ENCODE measurements around the gene S100A11. TPM values are rescaled to one million over a fixed set of nuclear protein-coding genes. Genes with fewer than 3 reads are reported as not detected.

Gene S100A11
- total and polyA plus RNA-seq, 2 donors (not counting 1 experiment from before 2014, with no cell fraction given), result 26.2 to 31.4 TPM

DNA sequence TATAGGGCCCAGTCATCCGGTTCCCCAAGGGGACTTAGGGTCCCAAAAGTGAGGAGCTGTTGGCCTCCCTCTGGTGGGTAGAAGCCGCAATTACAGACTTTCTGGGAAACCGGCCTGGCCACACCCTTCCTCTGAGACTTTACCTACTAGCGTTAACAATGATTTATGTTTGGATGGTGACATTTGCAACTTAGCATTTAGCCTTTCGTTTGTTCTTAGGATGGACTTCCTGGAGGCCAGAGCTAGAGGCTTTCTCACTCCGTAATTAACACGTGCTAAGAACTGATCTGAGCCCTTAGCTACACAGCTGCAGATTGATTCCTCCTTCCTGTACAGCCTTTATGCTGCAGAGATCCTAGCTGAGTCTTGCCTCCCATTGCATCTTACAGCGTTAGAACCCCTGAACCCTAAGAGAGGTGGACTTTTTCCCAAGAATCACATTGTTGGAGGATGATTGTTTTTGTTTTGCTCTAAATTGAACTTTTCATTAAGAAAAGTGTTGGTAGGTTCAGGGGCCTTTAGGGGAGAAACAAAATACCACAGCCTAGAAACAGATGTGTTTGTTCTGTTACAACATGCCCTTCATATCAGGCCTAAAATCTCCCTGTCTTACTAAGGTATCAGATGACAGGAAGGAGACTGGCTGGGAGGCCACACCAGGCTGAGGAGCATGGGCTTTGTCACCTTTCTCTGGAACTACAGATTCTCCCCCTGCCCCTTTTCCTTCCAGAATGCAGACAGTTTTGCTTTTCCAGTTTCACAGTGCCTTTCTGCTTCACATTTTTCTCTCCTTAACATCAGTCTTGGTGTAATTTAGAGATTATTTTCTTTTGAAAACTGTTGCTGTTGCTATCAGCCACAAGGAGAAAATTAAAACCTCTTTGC, 1.9 kb downstream of the S100A11 start:
- POLR2A ChIA-PET, result no interaction called here
- H3K4me1 ChIP-seq (ENCODE audit: control insufficient read depth in 2 of 2, insufficient read depth in 2 of 2, low read length in 2 of 2), result peaks cover 30 to 38% of the 10 kb centered on the region in 2 donors
- H3K4me1 Mint-ChIP-seq, result peaks cover 38% of the 10 kb centered on the region

More for the DNA sequence above, 1.9 kb downstream of the S100A11 start:
- Histone ChIP-seq H4K20me1 (ENCODE audit: control insufficient read depth, insufficient read depth, low read length, poor library complexity, severe bottlenecking) (no peaks in the 10 kb centered on the region), H3K79me2 (ENCODE audit: control insufficient read depth, insufficient read depth, low read length) (no peaks in the 10 kb centered on the region), H2AFZ (ENCODE audit: insufficient read depth, low read depth, low read length, poor library complexity, severe bottlenecking) (peak overlapping the region; percentile 59), H3K27me3 (replicated peaks in 1 of 4; ENCODE audit: control extremely low read depth in 1 of 4, control insufficient read depth in 3 of 4, insufficient read depth in 4 of 4, low read length in 3 of 4) (no peaks in the 10 kb centered on the region), H3K36me3 (replicated peaks in 1 of 2; ENCODE audit: control extremely low read depth in 1 of 2, control insufficient read depth in 1 of 2, extremely low read depth in 1 of 2, insufficient read depth in 2 of 2, low read length in 1 of 2) (peaks cover 6 to 19% of the 10 kb centered on the region in 2 experiments), H3K9me3 (ENCODE audit: control extremely low read depth in 1 of 3, control insufficient read depth in 2 of 3, insufficient read depth in 1 of 3, low read length in 2 of 3) (no peaks in the 10 kb centered on the region), H3K9ac (ENCODE audit: low read length) (peak overlapping the region; percentile 78), H3K4me3 (ENCODE audit: control extremely low read depth in 1 of 5, extremely low read depth in 1 of 5, insufficient read depth in 1 of 5, low read depth in 2 of 5, low read length in 4 of 5) (peak overlapping the region in 4 of 5 experiments; percentile 46 to 88 (median 80)), H3K4me2 (replicated peaks; ENCODE audit: low read depth, low read length, poor library complexity, severe bottlenecking) (peak overlapping the region; percentile 94), H3K27ac (ENCODE audit: low read length in 2 of 2) (peak overlapping the region; percentile 34 to 80)
- DNase-seq (peak; percentile 73), ATAC-seq (ENCODE audit: low read depth) (peak; percentile 48)
- no peaks in the 10 kb centered on the region for H3K9me3 Mint-ChIP-seq (ENCODE audit: insufficient read depth)
- 16% methylated on average over 4 of the region's 8 CpGs for WGBS (ENCODE audit: insufficient coverage)
- CTCF ChIA-PET, result interaction anchor here (0.8 to 1.8 kb wide), 14 partner anchors 10 to 425 kb away, joined by 3 to 14 read pairs (median 4); no protein-coding TSS in a partner anchor
- H3K27ac Mint-ChIP-seq, result peak overlapping the region; percentile 94
- H3K4me3 Mint-ChIP-seq, result peak overlapping the region; percentile 90
- no peaks in the 10 kb centered on the region for H3K27me3 Mint-ChIP-seq
- intact Hi-C loops (cut with micrococcal nuclease), result no loop called here
- TF ChIP-seq EZH2 (IDR thresholded peaks at IDR 0.05; ENCODE audit: borderline replicate concordance, insufficient read depth, low read depth, low read length, poor library complexity, severe bottlenecking), result no peak
- TF ChIP-seq, protein P1, sequence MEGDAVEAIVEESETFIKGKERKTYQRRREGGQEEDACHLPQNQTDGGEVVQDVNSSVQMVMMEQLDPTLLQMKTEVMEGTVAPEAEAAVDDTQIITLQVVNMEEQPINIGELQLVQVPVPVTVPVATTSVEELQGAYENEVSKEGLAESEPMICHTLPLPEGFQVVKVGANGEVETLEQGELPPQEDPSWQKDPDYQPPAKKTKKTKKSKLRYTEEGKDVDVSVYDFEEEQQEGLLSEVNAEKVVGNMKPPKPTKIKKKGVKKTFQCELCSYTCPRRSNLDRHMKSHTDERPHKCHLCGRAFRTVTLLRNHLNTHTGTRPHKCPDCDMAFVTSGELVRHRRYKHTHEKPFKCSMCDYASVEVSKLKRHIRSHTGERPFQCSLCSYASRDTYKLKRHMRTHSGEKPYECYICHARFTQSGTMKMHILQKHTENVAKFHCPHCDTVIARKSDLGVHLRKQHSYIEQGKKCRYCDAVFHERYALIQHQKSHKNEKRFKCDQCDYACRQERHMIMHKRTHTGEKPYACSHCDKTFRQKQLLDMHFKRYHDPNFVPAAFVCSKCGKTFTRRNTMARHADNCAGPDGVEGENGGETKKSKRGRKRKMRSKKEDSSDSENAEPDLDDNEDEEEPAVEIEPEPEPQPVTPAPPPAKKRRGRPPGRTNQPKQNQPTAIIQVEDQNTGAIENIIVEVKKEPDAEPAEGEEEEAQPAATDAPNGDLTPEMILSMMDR (IDR thresholded peaks at IDR 0.05), result peak; percentile 83
